Breast epithelium (tissue), 4 donors: ENCODE data around the gene PCDH15. TPM values are rescaled to one million over a fixed set of nuclear protein-coding genes. Genes with fewer than 3 reads are reported as not detected.

Experiments
- DNase-seq, 2 donors: peaks; one replicate each; pipeline ENCODE4 v3.0.0-alpha.2; 2019; ENCODE audit warnings: low spot score in 2 of 2
- H3K27ac ChIP-seq, 2 donors: fragments of 200-600 bp; sonication (generic) in 1 of 2; one replicate each; pipeline ENCODE4 v1.5.1; 2016 to 2019; ENCODE audit warnings: mild to moderate bottlenecking in 1 of 2
- H3K27me3 ChIP-seq, 2 donors: fragments of 200-600 bp; sonication (generic) in 1 of 2; one replicate each; pipeline versions ENCODE4 v1.5.1 to v1.6.0; 2017 to 2019; ENCODE audit warnings: control low read depth in 1 of 2, mild to moderate bottlenecking in 1 of 2
- H3K36me3 ChIP-seq: fragments of 200-600 bp; one replicate; pipeline ENCODE4 v1.5.1; 2019
- H3K4me1 ChIP-seq, 2 donors: fragments of 200-600 bp; sonication (generic); one replicate each; pipeline ENCODE4 v1.5.1; 2016 to 2019; ENCODE audit warnings: control low read depth in 1 of 2
- H3K4me3 ChIP-seq, 3 donors: fragments of 200-600 bp; sonication (generic); 1 replicate in 2 of 3; 2 replicates in 1 of 3; pipeline ENCODE4 v1.5.1; 2016 to 2019; ENCODE audit warnings: mild to moderate bottlenecking in 3 of 3, moderate library complexity in 2 of 3
- H3K9me3 ChIP-seq, 2 donors: fragments of 200-600 bp; sonication (generic) in 1 of 2; one replicate each; pipeline ENCODE4 v1.5.1; 2016 to 2019; ENCODE audit warnings: control low read depth in 1 of 2
- CTCF ChIP-seq, 3 donors: fragments of 450-650 bp; IDR thresholded peaks; one replicate each; pipeline ENCODE4 v1.5.1; 2016 to 2017; ENCODE audit warnings: antibody characterized with exemption in 3 of 3, mild to moderate bottlenecking in 3 of 3, moderate library complexity in 3 of 3
- POLR2A ChIP-seq: fragments of 450-650 bp; IDR thresholded peaks from one replicate; pipeline ENCODE4 v1.6.1; 2016; ENCODE audit warnings: antibody characterized with exemption, mild to moderate bottlenecking, moderate library complexity
- POLR2AphosphoS5 ChIP-seq, 3 donors: sonication (generic); formaldehyde crosslinking; IDR thresholded peaks; one replicate each; pipeline ENCODE4 v1.6.1; 2017; ENCODE audit warnings: antibody characterized with exemption in 3 of 3
- intact Hi-C: fragments of 100-400 bp; cut with DNase I; formaldehyde crosslinking; loops from one replicate; pipeline ENCODE4 v1.15.1; 2023; ENCODE audit warnings: low total_unique reads
- total RNA-seq, 3 donors: library from RNA; depleted of rRNA; stranded (reverse); fragments of >200 nt; gene quantifications; one replicate each; pipeline ENCODE4 v1.1.0, GENCODE V29; 2016

Gene PCDH15
- total RNA-seq, 3 donors from 2014 or later: not detected

- Histone ChIP-seq H3K27ac (no peak overlapping the region), H3K36me3 (no peaks in the 10 kb centered on the region), H3K27me3 (no peaks in the 10 kb centered on the region), H3K4me3 (no peak overlapping the region), H3K4me1 (no peaks in the 10 kb centered on the region), H3K9me3 (peaks cover 7 to 11% of the 10 kb centered on the region in 2 donors)
- intact Hi-C loops: no loop called here
- DNase-seq: no peak
- TF ChIP-seq POLR2A (no peak), POLR2AphosphoS5 (IDR thresholded peaks at IDR 0.05) (no peak), CTCF (IDR thresholded peaks at IDR 0.05) (no peak)
Observed at GRCh38 chr10:54057357-54057756, 743.7 kb downstream of the PCDH15 start.

DNA sequence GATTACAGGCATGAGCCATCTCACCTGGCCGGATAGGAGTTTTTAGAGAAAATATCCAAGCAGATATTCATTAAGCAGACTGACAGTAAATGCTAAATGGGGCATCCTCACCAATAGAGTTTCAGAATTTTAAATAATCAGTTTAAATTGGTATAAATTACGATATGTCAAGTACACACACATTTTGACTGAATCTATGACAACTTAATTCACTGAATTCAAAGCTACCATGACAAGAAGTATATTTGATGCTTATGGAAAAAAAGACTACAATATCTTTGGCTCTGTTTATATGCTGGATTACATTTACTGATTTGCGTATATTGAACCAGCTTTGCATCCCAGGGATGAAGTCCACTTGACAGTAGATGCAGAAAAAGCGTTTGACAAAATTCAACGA is 774.7 kb downstream of the PCDH15 start:
- intact Hi-C loops: no loop called here
- Histone ChIP-seq H3K4me3 (no peak overlapping the region), H3K4me1 (no peaks in the 10 kb centered on the region), H3K36me3 (no peaks in the 10 kb centered on the region), H3K27ac (no peak overlapping the region), H3K9me3 (no peaks in the 10 kb centered on the region), H3K27me3 (no peaks in the 10 kb centered on the region)
- no peak for TF ChIP-seq CTCF (IDR thresholded peaks at IDR 0.05)
- no peak for TF ChIP-seq POLR2A
- no peak for TF ChIP-seq POLR2AphosphoS5 (IDR thresholded peaks at IDR 0.05)
- no peak for DNase-seq

GRCh38 chr10:54011117-54011516 is 789.9 kb downstream of the PCDH15 start:
- H3K4me3 ChIP-seq: no peak overlapping the region
- intact Hi-C loops: no loop called here
- no peaks in the 10 kb centered on the region for H3K9me3 ChIP-seq
- DNase-seq: no peak
- no peaks in the 10 kb centered on the region for H3K27me3 ChIP-seq
- H3K4me1 ChIP-seq: no peaks in the 10 kb centered on the region
- TF ChIP-seq POLR2AphosphoS5 (IDR thresholded peaks at IDR 0.05): no peak
- no peak for TF ChIP-seq CTCF (IDR thresholded peaks at IDR 0.05)
- TF ChIP-seq POLR2A: no peak
- H3K27ac ChIP-seq: no peak overlapping the region
- H3K36me3 ChIP-seq: no peaks in the 10 kb centered on the region

- H3K27ac ChIP-seq: no peak overlapping the region
- no peak overlapping the region for H3K4me3 ChIP-seq
- H3K9me3 ChIP-seq: no peaks in the 10 kb centered on the region
- intact Hi-C loops: no loop called here
- no peak for DNase-seq
- H3K27me3 ChIP-seq: no peaks in the 10 kb centered on the region
- TF ChIP-seq POLR2AphosphoS5 (IDR thresholded peaks at IDR 0.05) (no peak), CTCF (IDR thresholded peaks at IDR 0.05) (no peak), POLR2A (no peak)
- H3K4me1 ChIP-seq: no peaks in the 10 kb centered on the region
- H3K36me3 ChIP-seq: no peaks in the 10 kb centered on the region
Observed at GRCh38 chr10:54010337-54010933, 790.6 kb downstream of the PCDH15 start.

- no peaks in the 10 kb centered on the region for H3K9me3 ChIP-seq
Observed at GRCh38 chr10:54009672-54010071, 791.4 kb downstream of the PCDH15 start.

More at GRCh38 chr10:54009672-54010071, 791.4 kb downstream of the PCDH15 start:
- intact Hi-C loops: no loop called here
- DNase-seq: no peak
- Histone ChIP-seq H3K27ac (no peak overlapping the region), H3K27me3 (no peaks in the 10 kb centered on the region), H3K4me3 (no peak overlapping the region), H3K4me1 (no peaks in the 10 kb centered on the region), H3K36me3 (no peaks in the 10 kb centered on the region)
- no peak for TF ChIP-seq POLR2A
- no peak for TF ChIP-seq CTCF (IDR thresholded peaks at IDR 0.05)
- TF ChIP-seq POLR2AphosphoS5 (IDR thresholded peaks at IDR 0.05): no peak
